ENCODE measurements around the gene GPATCH2L.
A peak's percentile ranks its signal among the peaks of the same experiment; 100 is the strongest.

Gene GPATCH2L

DNA sequence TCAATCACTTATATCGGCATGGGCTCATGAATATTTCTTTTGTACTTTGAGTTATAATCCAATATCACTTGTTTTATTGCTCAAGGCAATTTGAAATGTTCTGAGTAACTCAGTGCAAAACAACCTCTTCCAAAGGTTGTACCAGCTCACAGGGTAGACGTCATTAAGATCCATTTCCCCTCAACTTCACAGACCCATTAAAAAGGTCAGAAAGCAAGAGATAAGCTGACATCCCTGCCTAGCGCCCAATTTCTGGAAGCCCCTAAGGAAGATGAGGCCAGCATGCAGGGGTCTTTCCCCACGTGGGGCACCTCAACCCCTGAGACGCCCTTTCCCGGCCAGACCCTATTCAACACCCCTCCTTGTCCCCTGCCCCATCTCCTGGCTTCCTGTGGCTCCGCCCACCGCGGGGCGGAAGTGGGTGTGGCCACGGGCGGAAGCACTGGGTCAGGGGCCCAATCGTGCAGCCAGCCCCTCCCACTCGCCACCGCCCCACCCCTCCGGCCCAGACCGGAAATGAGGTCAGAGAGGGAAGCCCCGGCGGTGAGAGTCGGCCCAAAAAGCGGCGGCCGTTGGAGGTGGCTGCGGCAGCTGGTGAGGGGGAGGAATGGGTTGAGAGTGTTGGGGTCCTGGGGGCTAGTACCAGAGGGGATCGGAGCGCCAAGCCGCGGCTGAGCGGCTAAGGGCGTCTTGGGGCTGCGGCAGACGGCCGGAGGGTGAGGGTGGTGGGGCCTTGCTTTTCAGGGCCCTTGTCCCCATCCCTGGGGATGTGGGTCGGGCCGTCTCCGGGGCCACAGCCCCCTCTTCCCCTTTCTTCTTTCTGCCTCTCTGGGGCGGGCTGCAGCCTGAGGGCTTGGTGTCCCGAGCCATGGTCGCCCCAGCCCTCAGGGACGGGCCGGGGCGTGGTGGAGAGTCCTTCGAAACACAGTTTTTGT, at the start of gene GPATCH2L:
Gene GPATCH2L (plus strand): TSS at position 525 of the 935 bp plus-strand sequence. CDS start 2,442 bp downstream, outside the sequence.
- DNase-seq (peak; percentile 96), ATAC-seq (peak; percentile 94)
- H3K4me1 Mint-ChIP-seq, result peaks cover 40% of the 10 kb centered on the region
- H3K9me3 Mint-ChIP-seq, result peaks cover 7 to 9% of the 10 kb centered on the region in 2 donors
- H3K4me3 Mint-ChIP-seq, result peak within 1 kb of the TSS; percentile 92 to 99
- H3K27ac Mint-ChIP-seq, result peak within 1 kb of the TSS; percentile 99 to 100
- H3K27me3 Mint-ChIP-seq, result no peaks in the 10 kb centered on the region

DNA sequence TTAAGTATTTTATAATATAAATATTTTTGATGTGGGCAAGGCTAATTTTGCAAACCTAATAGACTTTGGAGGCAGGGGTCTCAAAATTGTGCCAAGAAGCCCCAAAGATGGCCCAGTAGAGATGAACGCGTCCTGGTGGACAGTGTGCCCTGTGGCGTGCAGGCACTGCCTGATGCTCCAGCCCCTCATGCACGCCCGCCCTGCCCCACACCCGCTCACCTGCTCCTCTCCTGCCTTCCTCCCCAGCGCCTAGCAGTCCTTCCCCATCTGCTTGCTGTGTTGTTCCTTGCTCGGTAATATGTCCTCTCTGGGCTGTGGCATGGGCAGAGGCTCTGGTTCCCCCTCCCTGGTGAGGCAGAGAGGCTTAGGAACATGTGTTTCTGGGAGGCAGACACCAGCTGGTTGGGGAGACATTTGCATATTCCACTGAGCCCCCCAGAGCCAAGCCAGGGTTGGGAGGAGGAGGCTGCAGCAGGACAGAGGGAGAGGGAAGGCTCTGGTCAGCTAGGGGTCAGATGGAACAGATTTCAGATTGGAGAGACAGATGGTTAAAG, 46.8 kb upstream of the GPATCH2L start:
- H3K4me1 Mint-ChIP-seq, result no peaks in the 10 kb centered on the region
- peaks cover 39% of the 10 kb centered on the region for H3K27me3 Mint-ChIP-seq
- H3K27ac Mint-ChIP-seq, result no peak overlapping the region
- no peak for ATAC-seq
- H3K4me3 Mint-ChIP-seq, result no peak overlapping the region
- H3K9me3 Mint-ChIP-seq, result peaks cover 6 to 8% of the 10 kb centered on the region in 2 donors
- no peak for DNase-seq

DNA sequence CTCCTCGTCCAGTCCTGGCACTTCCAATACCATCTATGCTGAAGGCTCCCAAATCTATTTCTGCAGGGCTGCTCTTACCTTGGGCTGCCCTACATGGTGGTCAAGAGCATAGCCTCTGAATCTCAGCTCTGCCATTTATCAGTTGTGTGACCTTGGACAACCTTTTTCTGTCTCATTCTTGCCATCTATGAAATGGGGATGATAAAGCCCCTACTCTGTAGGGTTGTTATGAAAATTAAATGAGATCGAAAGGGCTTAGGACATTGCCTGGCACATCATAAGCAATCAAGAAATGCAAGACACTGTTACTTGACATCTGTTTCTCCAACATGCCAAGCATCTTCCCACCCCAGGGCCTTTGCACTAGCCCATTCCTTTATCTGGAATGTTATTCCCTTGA, 45.5 kb upstream of the GPATCH2L start:
- Mint-ChIP-seq H3K4me1 (no peaks in the 10 kb centered on the region), H3K4me3 (no peak overlapping the region), H3K9me3 (peaks cover 6 to 8% of the 10 kb centered on the region in 2 donors), H3K27me3 (peaks cover 36% of the 10 kb centered on the region), H3K27ac (no peak overlapping the region)
- DNase-seq (no peak), ATAC-seq (no peak)

DNA sequence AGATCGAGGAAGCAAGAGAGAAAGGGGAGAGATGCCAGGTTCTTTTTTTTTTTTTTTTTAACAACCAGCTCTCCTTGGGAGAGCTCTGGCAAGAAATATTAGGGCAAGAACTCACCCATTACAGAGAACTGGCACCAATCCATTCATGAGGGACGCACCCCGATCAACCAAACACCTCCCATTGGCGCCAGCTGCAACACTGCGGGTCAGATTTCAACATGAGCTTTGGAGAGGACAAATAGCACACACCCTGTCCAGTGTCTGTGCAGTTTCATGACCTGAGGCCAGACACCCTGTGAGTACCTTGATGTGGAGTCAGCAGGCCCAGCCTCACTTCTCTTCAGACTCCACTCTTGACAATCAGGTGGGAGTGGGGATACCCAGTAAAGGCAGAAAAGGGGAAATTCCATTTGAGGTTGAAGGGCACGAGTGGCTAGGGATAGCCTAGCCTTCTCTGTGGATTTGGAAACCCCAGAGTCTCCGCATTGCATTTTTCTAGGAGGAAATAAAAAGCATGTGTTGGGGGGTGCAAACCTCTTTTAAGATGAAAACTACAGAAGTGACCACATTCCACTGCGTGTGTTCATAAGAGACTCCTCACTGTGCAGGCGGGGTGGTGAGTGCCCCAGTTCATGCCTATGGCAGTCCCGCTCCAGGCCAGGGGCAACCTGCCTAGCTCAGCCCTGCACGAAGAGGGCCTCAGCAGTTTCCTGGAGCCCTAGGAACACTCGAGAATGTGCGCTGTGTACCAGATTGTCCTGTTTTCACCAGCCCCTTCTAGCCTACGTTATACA, 42.4 kb upstream of the GPATCH2L start:
- Mint-ChIP-seq H3K4me3 (no peak overlapping the region), H3K27ac (no peak overlapping the region), H3K4me1 (no peaks in the 10 kb centered on the region), H3K9me3 (peaks cover 6 to 8% of the 10 kb centered on the region in 2 donors), H3K27me3 (peaks cover 50% of the 10 kb centered on the region)
- no peak for ATAC-seq
- no peak for DNase-seq

DNA sequence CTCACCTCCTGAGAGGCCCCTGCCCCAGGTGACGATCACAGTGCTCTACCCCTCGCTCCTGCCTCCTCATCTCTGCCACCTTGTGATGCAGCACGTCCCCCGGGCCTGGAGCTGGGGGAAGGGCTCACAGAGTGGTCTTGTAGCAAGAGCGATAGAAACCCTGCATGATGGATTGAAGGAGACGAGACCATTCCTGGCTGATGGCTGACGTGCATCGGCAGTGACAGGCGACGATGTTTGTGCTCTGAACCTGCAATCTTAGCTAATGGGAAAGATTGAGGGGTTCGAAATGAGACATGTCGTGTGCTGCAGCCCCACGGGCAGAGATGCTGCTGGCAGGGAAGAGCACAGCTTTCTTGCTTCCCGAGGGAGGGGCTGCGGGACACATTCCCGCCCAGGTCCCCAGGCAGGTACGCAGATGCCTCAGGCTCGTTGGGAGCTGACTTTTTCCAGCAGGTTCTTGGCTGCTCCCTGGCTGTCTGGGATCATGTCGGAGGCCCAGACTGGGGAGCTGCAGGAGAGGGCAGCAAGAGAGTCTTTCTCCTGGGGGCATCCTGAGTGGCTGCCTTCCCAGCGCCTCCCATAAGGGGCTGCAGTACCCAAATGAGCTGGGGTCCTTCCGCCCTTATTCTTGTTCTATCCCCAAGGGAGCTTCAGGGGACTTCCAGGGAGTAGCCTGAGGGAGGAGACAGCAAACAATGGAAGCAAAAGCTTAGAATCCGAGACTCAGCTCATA, 38.7 kb upstream of the GPATCH2L start:
- H3K4me3 Mint-ChIP-seq, result no peak overlapping the region
- peaks cover 6 to 8% of the 10 kb centered on the region in 2 donors for H3K9me3 Mint-ChIP-seq
- H3K27me3 Mint-ChIP-seq, result peaks cover 40% of the 10 kb centered on the region
- H3K27ac Mint-ChIP-seq, result no peak overlapping the region
- no peaks in the 10 kb centered on the region for H3K4me1 Mint-ChIP-seq
- DNase-seq (no peak), ATAC-seq (no peak)

DNA sequence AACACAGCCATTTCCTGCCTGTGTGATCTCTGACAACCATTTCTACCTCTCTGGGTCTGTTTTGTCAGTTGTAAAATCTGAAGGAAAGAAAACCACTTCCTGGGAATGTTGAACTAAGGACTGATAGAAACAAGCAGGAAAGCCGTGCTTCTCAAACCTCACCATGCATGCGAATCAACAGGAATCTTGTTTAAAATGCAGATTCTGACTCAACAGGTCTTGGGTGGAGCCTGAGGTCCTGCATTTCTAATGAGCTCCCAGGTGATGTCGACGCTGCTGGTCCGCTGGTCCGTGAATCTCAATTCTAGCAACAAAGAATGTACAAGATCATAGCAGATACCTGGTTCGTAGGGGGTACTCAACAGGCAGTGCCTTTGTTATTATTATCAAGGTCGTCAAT, 38.0 kb upstream of the GPATCH2L start:
- Mint-ChIP-seq H3K27ac (no peak overlapping the region), H3K27me3 (peaks cover 33% of the 10 kb centered on the region), H3K4me3 (no peak overlapping the region)

DNA sequence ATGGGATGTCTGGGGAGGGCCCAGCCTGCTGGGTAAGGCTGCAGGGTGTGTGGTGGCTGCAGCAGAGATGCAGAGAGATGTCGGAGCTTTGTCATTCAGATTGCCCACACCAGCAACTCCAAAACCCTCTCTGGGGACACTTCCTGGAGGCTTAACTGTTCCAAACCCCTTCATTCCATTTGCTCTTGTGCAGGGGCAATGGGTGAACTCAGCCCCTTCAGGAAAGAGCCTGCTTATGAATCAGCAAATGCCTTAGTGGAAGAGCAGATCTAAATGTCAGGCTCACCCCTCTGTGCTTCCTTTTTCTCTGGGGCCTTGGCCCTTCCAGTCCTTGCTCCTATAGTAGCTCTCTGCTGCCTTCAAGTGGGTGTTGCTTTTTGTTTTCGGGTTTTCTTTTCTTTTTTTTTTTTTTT, 36.7 kb upstream of the GPATCH2L start:
- H3K4me1 Mint-ChIP-seq, result no peaks in the 10 kb centered on the region
- H3K4me3 Mint-ChIP-seq, result no peak overlapping the region
- no peaks in the 10 kb centered on the region for H3K9me3 Mint-ChIP-seq
- peaks cover 33% of the 10 kb centered on the region for H3K27me3 Mint-ChIP-seq
- DNase-seq, result no peak
- no peak for ATAC-seq
- peak overlapping the region in 1 of 2 donors; percentile 79 for H3K27ac Mint-ChIP-seq

More for the DNA sequence above, 38.0 kb upstream of the GPATCH2L start:
- ATAC-seq (no peak), DNase-seq (no peak)
- H3K4me1 Mint-ChIP-seq, result no peaks in the 10 kb centered on the region
- H3K9me3 Mint-ChIP-seq, result peaks cover 4 to 5% of the 10 kb centered on the region in 2 donors

DNA sequence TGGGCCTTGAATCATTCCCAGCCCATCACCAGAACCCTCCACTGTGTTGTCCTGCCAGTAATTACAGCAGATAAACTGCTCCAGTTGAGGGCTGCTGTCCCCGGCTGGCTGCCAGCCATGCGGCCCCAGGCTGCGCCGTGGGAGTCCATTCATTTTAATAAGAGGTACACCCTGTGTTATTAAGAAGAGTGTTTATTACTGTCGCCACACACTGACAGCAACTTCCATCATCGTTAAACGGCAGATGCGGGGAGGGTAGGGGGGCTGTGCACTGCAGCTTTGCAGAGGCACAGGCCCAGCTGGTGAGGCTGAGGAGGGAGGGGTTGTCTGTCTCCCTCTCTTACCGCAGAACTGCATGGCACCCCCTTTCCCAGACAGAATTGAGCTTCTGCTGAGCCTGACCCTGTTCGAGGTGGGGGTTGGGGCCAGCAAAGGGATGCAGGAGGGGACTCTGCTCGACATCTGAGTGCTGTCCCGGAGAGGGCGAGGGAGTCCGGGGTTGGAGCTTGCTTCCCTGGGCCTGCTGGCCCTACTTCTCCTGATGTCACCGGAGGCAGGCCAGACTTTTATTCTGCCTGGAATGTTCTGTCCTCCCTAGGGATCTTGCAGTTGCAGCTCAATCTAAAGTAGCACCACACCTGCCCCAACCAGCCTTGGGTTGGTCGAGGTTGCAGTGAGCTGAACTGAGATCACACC, 33.8 kb upstream of the GPATCH2L start:
- Mint-ChIP-seq H3K4me1 (no peaks in the 10 kb centered on the region), H3K27ac (no peak overlapping the region), H3K27me3 (peaks cover 26% of the 10 kb centered on the region), H3K4me3 (no peak overlapping the region), H3K9me3 (no peaks in the 10 kb centered on the region)
- DNase-seq, result no peak
- ATAC-seq, result no peak

DNA sequence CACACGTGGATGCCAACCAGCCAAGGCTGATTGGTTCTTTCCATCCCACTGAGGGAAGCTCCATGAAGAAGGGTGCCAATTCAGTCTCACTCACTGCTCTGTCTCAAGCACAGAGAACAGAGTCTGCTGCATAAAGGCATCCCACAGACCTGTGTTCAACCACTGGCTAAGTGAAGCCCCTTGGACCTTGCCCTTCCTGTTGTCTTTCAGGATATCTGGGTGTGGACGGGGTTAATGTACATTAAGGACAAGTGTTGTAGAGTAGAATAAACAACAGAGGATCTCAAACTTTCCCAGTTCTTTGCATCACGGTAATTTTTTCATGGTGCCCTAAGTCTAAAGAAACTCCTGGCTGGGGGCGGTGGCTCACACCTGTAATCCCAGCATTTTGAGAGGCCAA, 33.1 kb upstream of the GPATCH2L start:
- no peaks in the 10 kb centered on the region for H3K4me1 Mint-ChIP-seq
- H3K9me3 Mint-ChIP-seq, result no peaks in the 10 kb centered on the region
- ATAC-seq (no peak), DNase-seq (no peak)
- no peak overlapping the region for H3K27ac Mint-ChIP-seq
- H3K4me3 Mint-ChIP-seq, result no peak overlapping the region
- peaks cover 23% of the 10 kb centered on the region for H3K27me3 Mint-ChIP-seq

DNA sequence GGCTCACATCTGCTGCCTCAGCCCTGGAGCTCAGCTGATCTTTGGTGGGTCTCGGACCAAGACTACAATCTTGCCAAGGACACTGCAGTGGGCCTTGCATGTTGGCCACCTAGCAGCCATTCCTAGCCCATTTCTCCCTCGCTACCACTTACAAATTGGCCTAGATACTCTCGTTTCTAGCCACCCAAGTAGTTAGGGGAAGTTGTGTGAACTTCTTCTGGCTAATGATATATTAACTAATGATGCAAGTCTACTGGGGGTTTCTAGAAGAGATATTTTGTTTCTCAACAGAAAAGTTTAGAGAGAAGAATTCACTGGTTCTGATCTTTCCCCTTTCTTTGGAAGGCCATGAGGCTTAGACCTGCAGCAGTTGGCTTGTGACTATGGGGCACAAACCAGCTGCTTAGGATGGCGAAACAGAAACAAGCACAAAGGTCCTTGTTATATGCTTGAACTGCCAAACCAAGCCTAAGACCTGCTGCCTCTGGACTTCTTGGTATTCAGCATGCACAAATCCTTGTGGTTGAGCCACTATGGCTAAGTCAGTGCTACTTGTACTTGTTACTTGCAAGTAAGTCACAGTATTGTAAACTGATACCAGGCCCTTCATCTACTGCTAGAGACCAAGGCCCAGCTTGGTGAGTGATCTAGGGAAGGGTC, 30.5 kb upstream of the GPATCH2L start:
- Mint-ChIP-seq H3K9me3 (no peaks in the 10 kb centered on the region), H3K27ac (no peak overlapping the region), H3K4me1 (no peaks in the 10 kb centered on the region), H3K4me3 (no peak overlapping the region), H3K27me3 (peaks cover 8% of the 10 kb centered on the region)
- DNase-seq, result no peak
- no peak for ATAC-seq

DNA sequence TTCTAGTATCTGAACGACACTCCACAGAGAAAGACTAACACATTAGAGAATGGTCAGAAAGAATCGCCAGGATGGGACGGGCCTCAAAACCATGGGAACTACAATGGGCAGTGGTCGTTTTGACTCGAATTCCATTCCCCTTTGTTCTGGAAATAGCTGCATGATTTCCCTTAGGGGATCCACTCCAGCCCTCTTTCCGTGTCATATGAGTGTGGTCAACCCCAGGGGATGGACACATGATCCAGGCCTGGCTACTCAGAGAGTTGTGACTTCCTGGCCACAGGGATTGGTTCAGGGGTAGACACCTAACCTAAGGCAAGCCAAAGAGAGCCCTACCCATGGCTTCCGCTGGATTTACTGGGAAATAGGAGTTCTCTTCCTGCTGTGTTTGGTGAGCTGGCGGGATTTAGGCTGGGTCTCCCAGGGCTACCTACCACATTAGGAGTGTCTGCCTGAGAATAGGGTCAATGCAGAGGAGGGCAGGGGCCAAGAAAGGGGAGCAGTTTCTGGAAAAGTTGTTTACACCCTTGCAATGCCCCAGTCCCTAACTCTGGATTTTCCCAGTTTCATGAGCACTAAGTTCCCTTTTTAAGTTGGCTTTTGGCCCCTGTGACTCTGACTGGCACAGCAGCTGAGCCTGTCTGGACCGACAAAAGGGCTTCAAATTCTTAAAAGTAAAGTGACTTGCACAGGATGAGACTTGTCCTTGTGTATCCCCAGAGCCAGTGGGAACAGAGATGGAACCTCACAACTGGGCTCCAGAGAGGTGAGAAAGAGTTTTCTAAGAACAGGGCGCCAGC, 28.1 kb upstream of the GPATCH2L start:
- H3K27me3 Mint-ChIP-seq, result peaks cover 19% of the 10 kb centered on the region
- no peaks in the 10 kb centered on the region for H3K9me3 Mint-ChIP-seq
- no peaks in the 10 kb centered on the region for H3K4me1 Mint-ChIP-seq
- DNase-seq (no peak), ATAC-seq (no peak)
- H3K27ac Mint-ChIP-seq, result peak overlapping the region in 1 of 2 donors; percentile 20
- no peak overlapping the region for H3K4me3 Mint-ChIP-seq

DNA sequence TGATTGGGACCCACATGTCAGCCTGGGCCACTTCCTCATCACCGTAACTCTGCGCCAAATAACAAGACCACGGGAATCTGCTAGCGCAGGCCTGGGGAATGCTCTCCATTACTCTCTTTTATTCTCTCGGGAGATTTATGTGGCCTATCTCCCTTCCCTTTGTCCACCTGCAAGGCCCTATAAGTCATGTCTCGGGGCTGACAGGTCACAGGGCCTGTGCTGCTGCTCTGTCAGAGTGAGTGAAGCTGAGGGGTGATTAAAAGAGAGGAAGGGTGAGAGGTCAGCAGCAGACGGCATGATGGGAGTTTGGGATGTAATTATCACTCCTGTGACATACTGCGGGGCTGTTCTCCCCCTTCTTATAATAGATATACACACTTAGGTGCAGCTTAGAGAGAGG, 26.2 kb upstream of the GPATCH2L start:
- Mint-ChIP-seq H3K9me3 (no peaks in the 10 kb centered on the region), H3K4me3 (no peak overlapping the region), H3K4me1 (no peaks in the 10 kb centered on the region), H3K27ac (no peak overlapping the region), H3K27me3 (peaks cover 28% of the 10 kb centered on the region)
- ATAC-seq (no peak), DNase-seq (no peak)

DNA sequence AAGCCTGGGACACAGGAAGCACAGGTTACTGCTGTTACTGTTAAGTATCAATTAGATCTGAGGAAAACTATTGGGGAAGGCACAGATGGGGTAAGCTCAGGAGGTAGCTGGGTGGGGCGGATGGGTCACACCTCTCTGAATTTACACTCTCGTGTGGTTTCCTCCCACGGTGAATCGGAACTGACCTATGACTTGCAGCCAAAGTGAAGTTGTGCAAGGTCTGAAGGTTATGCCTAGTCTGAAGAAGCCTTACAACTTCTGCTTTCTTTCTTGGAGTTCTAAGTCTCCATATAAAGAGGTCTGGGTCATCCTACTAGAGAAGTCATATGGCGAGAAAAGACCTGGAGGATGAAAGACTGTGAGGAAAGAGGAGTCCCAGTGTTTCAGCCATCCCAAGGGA, 25.6 kb upstream of the GPATCH2L start:
- Mint-ChIP-seq H3K27me3 (peaks cover 34% of the 10 kb centered on the region), H3K4me1 (no peaks in the 10 kb centered on the region), H3K4me3 (no peak overlapping the region), H3K27ac (peak overlapping the region in 1 of 2 donors; percentile 43), H3K9me3 (no peaks in the 10 kb centered on the region)
- ATAC-seq, result no peak
- DNase-seq, result no peak

Data from stimulated activated naive CD8-positive, alpha-beta T cell treated with anti-CD3 and anti-CD28 coated beads, Interleukin-15, amount 100 ng/mL, for 72 hours (primary cell).